SK-N-SH (cell line): Measurements from ENCODE around the gene RPL5.

Source experiments
- SIN3A ChIP-seq: IDR thresholded peaks from 2 replicates; pipeline ENCODE4 v1.6.1; 2012; ENCODE audit warnings: low read depth, mild to moderate bottlenecking, low read length, moderate library complexity, borderline replicate concordance
- SMC3 ChIP-seq: IDR thresholded peaks from 2 replicates; pipeline ENCODE4 v1.6.1; 2012; ENCODE audit warnings: low read depth, low read length, improper control_type of control experiment

GRCh38 chr1:92842082-92843045 is 10.5 kb downstream of the RPL5 start:
- no peak for TF ChIP-seq SMC3
- TF ChIP-seq SIN3A = no peak
